Liver (tissue), 9 donors: ENCODE measurements around the gene ATAT1. TPM values are rescaled to one million over a fixed set of nuclear protein-coding genes. Genes with fewer than 3 reads are reported as not detected.

Experiments used
- DNase-seq: peaks from one replicate; pipeline ENCODE4 v3.0.0-alpha.2; 2017; ENCODE audit warnings: low spot score
- H3K27ac ChIP-seq, 2 donors: one replicate each; pipeline ENCODE4 v1.7.0; 2013; ENCODE audit warnings: inconsistent platforms in 2 of 2, low read length in 2 of 2, control low read depth in 1 of 2, low read depth in 1 of 2, mild to moderate bottlenecking in 1 of 2
- H3K27me3 ChIP-seq, 4 donors: one replicate each; pipeline versions ENCODE4 v1.6.1 to v1.7.0; 2013; ENCODE audit warnings: low read length in 3 of 4, inconsistent platforms in 1 of 4, mild to moderate bottlenecking in 1 of 4, moderate library complexity in 1 of 4; ENCODE audit not compliant: control insufficient read depth in 4 of 4, insufficient read depth in 4 of 4
- H3K36me3 ChIP-seq, 4 donors: one replicate each; pipeline versions ENCODE4 v1.6.1 to v1.7.0; 2013; ENCODE audit warnings: low read length in 3 of 4, mild to moderate bottlenecking in 3 of 4, low read depth in 1 of 4, moderate library complexity in 1 of 4; ENCODE audit not compliant: control insufficient read depth in 4 of 4, insufficient read depth in 3 of 4
- H3K4me1 ChIP-seq, 4 donors: one replicate each; pipeline versions ENCODE4 v1.6.1 to v1.7.0; 2013; ENCODE audit warnings: low read length in 3 of 4, mild to moderate bottlenecking in 3 of 4, moderate library complexity in 1 of 4; ENCODE audit not compliant: control insufficient read depth in 4 of 4, insufficient read depth in 4 of 4
- H3K4me3 ChIP-seq, 3 donors: one replicate each; pipeline versions ENCODE4 v1.6.1 to v1.7.0; 2013; ENCODE audit warnings: low read length in 3 of 3, control low read depth in 1 of 3, low read depth in 1 of 3, mild to moderate bottlenecking in 1 of 3
- H3K9ac ChIP-seq, 2 donors: one replicate each; pipeline ENCODE4 v1.7.0; 2013; ENCODE audit warnings: low read length in 2 of 2, mild to moderate bottlenecking in 2 of 2, moderate library complexity in 2 of 2, control low read depth in 1 of 2, low read depth in 1 of 2
- H3K9me3 ChIP-seq, 4 donors: one replicate each; pipeline versions ENCODE4 v1.6.1 to v1.7.0; 2013; ENCODE audit warnings: low read length in 3 of 4; ENCODE audit not compliant: control insufficient read depth in 4 of 4
- FOXA1 ChIP-seq: IDR thresholded peaks from 2 replicates; pipeline ENCODE4 v1.6.1; 2016; ENCODE audit warnings: antibody characterized with exemption
- FOXA2 ChIP-seq: IDR thresholded peaks from 2 replicates; pipeline ENCODE4 v1.6.1; 2016; ENCODE audit warnings: antibody characterized with exemption
- GABPA ChIP-seq, 2 donors: IDR thresholded peaks in 1 of 2; conservative IDR thresholded peaks in 1 of 2; 2 replicates each; pipeline ENCODE4 v1.6.1; 2016; ENCODE audit warnings: antibody characterized with exemption in 2 of 2, mild to moderate bottlenecking in 1 of 2, moderate library complexity in 1 of 2
- HNF4A ChIP-seq, 2 donors: conservative IDR thresholded peaks; 2 replicates each; pipeline ENCODE4 v1.6.1; 2016; ENCODE audit warnings: antibody characterized with exemption in 2 of 2, mild to moderate bottlenecking in 2 of 2
- HNF4G ChIP-seq: IDR thresholded peaks from 2 replicates; pipeline ENCODE4 v1.6.1; 2016; ENCODE audit warnings: antibody characterized with exemption
- JUND ChIP-seq, 2 donors: IDR thresholded peaks; 2 replicates each; pipeline ENCODE4 v1.6.1; 2016; ENCODE audit warnings: antibody characterized with exemption in 2 of 2
- NR2F2 ChIP-seq: IDR thresholded peaks from 2 replicates; pipeline ENCODE4 v1.6.1; 2016; ENCODE audit warnings: antibody characterized with exemption
- RAD21 ChIP-seq, 2 donors: IDR thresholded peaks; 2 replicates each; pipeline ENCODE4 v1.6.1; 2016; ENCODE audit warnings: antibody characterized with exemption in 2 of 2, mild to moderate bottlenecking in 2 of 2
- RXRA ChIP-seq, 2 donors: IDR thresholded peaks; 2 replicates each; pipeline ENCODE4 v1.6.1; 2017 to 2018; ENCODE audit warnings: antibody characterized with exemption in 2 of 2, mild to moderate bottlenecking in 1 of 2
- SP1 ChIP-seq: IDR thresholded peaks from 2 replicates; pipeline ENCODE4 v1.6.1; 2018; ENCODE audit warnings: antibody characterized with exemption, mild to moderate bottlenecking
- TAF1 ChIP-seq: conservative IDR thresholded peaks from 2 replicates; pipeline ENCODE4 v1.6.1; 2016; ENCODE audit warnings: antibody characterized with exemption, mild to moderate bottlenecking
- YY1 ChIP-seq: IDR thresholded peaks from 2 replicates; pipeline ENCODE4 v1.6.1; 2016; ENCODE audit warnings: antibody characterized with exemption, mild to moderate bottlenecking
- WGBS: extraction: QIAGEN DNeasy Blood & Tissue Kit; methylation state at CpG from one replicate; pipeline ENCODE4 v1.1.7; 2013; 5-methylcytosine and 5-hydroxymethylcytosine counted together
- polyA plus RNA-seq, 2 donors: library from polyadenylated mRNA; stranded (reverse) in 1 of 2; unstranded in 1 of 2; fragments of 200-250 nt in 1 of 2; fragments of >200 nt in 1 of 2; fragmentation: Nextera tagmentation in 1 of 2; extraction: Ambion mirVana in 1 of 2; gene quantifications; one replicate each; pipeline versions ENCODE4 v1.2.1 to v1.2.3, GENCODE V29; 2013 to 2015
- total RNA-seq, 2 donors: library from RNA; depleted of rRNA; stranded (reverse); fragments of >200 nt; gene quantifications; one replicate each; pipeline ENCODE4 v1.2.3, GENCODE V29; 2014
- TF ChIP-seq, protein P1 (sequence below): IDR thresholded peaks from 2 replicates; pipeline ENCODE4 v1.6.1; 2016; ENCODE audit warnings: antibody characterized with exemption
- TF ChIP-seq, protein P2 (sequence below): IDR thresholded peaks from 2 replicates; pipeline ENCODE4 v1.6.1; 2016; ENCODE audit warnings: antibody characterized with exemption
- TF ChIP-seq, protein P3 (sequence below): IDR thresholded peaks from 2 replicates; pipeline ENCODE4 v1.6.1; 2016; ENCODE audit warnings: antibody characterized with exemption
- TF ChIP-seq, protein P4 (sequence below): IDR thresholded peaks from 2 replicates; pipeline ENCODE4 v1.6.1; 2016; ENCODE audit warnings: antibody characterized with exemption, mild to moderate bottlenecking
- TF ChIP-seq, protein P5 (sequence below): fragments of 150-350 bp; IDR thresholded peaks from 2 replicates; pipeline ENCODE4 v1.5.1; 2017; ENCODE audit warnings: improper control_type of control experiment, low read depth, low read length; ENCODE audit not compliant: missing input control
- donor health status: healthy.
- donor health status: healthy.
- donor health status: healthy.
- donor health status: healthy.
- donor health status: healthy.

Gene ATAT1
- total and polyA plus RNA-seq, 4 donors = 2.1 to 5.4 (median 3.0) TPM

DNA sequence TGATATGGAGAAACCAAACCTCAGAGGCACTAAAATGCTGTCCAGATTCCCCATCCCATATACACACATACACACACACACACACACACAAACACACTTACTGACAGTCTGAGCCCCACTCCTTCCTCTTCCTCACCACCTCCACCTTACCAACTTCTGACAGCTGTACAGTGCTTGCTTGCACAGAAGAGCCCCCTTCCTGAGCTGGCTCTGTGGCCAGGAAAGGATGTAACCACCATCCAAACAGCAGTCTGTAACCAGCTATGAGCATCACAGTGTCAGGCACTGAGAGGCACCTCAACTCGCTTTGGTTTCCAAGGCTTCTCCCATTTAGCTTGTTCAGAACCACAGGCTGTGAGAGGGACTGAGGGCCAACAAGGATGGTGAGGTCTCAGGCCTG, 14.4 kb downstream of the ATAT1 start:
- peaks cover 0 to 3% (median 0%) of the 10 kb centered on the region in 4 donors for H3K36me3 ChIP-seq
- 79% methylated on average over 1 of the region's 1 CpG for WGBS
- no peak overlapping the region for H3K27ac ChIP-seq
- H3K27me3 ChIP-seq = no peaks in the 10 kb centered on the region
- no peak overlapping the region for H3K9ac ChIP-seq
- no peaks in the 10 kb centered on the region for H3K9me3 ChIP-seq
- DNase-seq = no peak
- TF ChIP-seq JUND (IDR thresholded peaks at IDR 0.05) (no peak), GABPA (IDR thresholded peaks at IDR 0.05 in 1 of 2, conservative IDR thresholded peaks at IDR 0.05 in 1 of 2) (no peak), NR2F2 (no peak), TAF1 (no peak), HNF4G (no peak), RXRA (IDR thresholded peaks at IDR 0.05) (no peak), YY1 (no peak), HNF4A (conservative IDR thresholded peaks at IDR 0.05) (no peak), RAD21 (IDR thresholded peaks at IDR 0.05) (no peak), SP1 (no peak), FOXA1 (no peak)
- TF ChIP-seq, protein P1, sequence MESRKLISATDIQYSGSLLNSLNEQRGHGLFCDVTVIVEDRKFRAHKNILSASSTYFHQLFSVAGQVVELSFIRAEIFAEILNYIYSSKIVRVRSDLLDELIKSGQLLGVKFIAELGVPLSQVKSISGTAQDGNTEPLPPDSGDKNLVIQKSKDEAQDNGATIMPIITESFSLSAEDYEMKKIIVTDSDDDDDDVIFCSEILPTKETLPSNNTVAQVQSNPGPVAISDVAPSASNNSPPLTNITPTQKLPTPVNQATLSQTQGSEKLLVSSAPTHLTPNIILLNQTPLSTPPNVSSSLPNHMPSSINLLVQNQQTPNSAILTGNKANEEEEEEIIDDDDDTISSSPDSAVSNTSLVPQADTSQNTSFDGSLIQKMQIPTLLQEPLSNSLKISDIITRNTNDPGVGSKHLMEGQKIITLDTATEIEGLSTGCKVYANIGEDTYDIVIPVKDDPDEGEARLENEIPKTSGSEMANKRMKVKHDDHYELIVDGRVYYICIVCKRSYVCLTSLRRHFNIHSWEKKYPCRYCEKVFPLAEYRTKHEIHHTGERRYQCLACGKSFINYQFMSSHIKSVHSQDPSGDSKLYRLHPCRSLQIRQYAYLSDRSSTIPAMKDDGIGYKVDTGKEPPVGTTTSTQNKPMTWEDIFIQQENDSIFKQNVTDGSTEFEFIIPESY = no peak
- TF ChIP-seq, protein P2, sequence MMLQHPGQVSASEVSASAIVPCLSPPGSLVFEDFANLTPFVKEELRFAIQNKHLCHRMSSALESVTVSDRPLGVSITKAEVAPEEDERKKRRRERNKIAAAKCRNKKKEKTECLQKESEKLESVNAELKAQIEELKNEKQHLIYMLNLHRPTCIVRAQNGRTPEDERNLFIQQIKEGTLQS = no peak
- TF ChIP-seq, protein P3, sequence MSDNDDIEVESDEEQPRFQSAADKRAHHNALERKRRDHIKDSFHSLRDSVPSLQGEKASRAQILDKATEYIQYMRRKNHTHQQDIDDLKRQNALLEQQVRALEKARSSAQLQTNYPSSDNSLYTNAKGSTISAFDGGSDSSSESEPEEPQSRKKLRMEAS = no peak
- TF ChIP-seq, protein P4, sequence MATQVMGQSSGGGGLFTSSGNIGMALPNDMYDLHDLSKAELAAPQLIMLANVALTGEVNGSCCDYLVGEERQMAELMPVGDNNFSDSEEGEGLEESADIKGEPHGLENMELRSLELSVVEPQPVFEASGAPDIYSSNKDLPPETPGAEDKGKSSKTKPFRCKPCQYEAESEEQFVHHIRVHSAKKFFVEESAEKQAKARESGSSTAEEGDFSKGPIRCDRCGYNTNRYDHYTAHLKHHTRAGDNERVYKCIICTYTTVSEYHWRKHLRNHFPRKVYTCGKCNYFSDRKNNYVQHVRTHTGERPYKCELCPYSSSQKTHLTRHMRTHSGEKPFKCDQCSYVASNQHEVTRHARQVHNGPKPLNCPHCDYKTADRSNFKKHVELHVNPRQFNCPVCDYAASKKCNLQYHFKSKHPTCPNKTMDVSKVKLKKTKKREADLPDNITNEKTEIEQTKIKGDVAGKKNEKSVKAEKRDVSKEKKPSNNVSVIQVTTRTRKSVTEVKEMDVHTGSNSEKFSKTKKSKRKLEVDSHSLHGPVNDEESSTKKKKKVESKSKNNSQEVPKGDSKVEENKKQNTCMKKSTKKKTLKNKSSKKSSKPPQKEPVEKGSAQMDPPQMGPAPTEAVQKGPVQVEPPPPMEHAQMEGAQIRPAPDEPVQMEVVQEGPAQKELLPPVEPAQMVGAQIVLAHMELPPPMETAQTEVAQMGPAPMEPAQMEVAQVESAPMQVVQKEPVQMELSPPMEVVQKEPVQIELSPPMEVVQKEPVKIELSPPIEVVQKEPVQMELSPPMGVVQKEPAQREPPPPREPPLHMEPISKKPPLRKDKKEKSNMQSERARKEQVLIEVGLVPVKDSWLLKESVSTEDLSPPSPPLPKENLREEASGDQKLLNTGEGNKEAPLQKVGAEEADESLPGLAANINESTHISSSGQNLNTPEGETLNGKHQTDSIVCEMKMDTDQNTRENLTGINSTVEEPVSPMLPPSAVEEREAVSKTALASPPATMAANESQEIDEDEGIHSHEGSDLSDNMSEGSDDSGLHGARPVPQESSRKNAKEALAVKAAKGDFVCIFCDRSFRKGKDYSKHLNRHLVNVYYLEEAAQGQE = no peak
- TF ChIP-seq, protein P5, sequence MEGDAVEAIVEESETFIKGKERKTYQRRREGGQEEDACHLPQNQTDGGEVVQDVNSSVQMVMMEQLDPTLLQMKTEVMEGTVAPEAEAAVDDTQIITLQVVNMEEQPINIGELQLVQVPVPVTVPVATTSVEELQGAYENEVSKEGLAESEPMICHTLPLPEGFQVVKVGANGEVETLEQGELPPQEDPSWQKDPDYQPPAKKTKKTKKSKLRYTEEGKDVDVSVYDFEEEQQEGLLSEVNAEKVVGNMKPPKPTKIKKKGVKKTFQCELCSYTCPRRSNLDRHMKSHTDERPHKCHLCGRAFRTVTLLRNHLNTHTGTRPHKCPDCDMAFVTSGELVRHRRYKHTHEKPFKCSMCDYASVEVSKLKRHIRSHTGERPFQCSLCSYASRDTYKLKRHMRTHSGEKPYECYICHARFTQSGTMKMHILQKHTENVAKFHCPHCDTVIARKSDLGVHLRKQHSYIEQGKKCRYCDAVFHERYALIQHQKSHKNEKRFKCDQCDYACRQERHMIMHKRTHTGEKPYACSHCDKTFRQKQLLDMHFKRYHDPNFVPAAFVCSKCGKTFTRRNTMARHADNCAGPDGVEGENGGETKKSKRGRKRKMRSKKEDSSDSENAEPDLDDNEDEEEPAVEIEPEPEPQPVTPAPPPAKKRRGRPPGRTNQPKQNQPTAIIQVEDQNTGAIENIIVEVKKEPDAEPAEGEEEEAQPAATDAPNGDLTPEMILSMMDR = no peak
- no peak overlapping the region for H3K4me3 ChIP-seq
- peaks cover 0 to 14% (median 8%) of the 10 kb centered on the region in 4 donors for H3K4me1 ChIP-seq

DNA sequence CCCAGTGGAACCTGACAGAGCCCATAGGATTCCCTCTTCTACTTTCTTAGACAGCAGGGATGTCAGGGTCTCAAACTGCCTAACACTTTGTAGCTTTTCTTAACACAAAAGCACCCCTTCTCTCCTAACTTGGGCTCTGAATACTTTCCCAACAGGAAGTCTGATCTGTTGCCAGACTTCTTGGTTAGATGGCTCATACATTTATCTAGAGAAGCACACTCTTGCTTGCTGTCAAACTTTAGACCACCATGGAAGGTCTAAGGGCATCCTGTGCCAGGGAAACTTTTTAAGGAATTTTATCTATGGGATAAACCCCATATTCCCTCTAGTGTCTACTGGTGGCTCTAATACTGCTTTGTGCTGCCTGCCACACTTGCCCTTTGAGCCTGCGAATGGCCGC, 17.0 kb downstream of the ATAT1 start:
- Histone ChIP-seq H3K27me3 (no peaks in the 10 kb centered on the region), H3K9me3 (no peaks in the 10 kb centered on the region), H3K4me3 (no peak overlapping the region), H3K4me1 (peaks cover 2 to 28% (median 21%) of the 10 kb centered on the region in 4 donors), H3K9ac (no peak overlapping the region), H3K27ac (no peak overlapping the region), H3K36me3 (peaks cover 0 to 3% (median 0%) of the 10 kb centered on the region in 4 donors)
- no peak for DNase-seq
- WGBS = 90% methylated on average over 2 of the region's 2 CpGs
- TF ChIP-seq JUND (IDR thresholded peaks at IDR 0.05) (no peak), NR2F2 (no peak), GABPA (IDR thresholded peaks at IDR 0.05 in 1 of 2, conservative IDR thresholded peaks at IDR 0.05 in 1 of 2) (no peak), SP1 (no peak), FOXA1 (no peak), FOXA2 (no peak), RAD21 (IDR thresholded peaks at IDR 0.05) (no peak)
- TF ChIP-seq, protein P1 = no peak
- TF ChIP-seq, protein P5 = no peak
